ENCODE results near the gene MRPL2.

MRPL2 gene

DNA sequence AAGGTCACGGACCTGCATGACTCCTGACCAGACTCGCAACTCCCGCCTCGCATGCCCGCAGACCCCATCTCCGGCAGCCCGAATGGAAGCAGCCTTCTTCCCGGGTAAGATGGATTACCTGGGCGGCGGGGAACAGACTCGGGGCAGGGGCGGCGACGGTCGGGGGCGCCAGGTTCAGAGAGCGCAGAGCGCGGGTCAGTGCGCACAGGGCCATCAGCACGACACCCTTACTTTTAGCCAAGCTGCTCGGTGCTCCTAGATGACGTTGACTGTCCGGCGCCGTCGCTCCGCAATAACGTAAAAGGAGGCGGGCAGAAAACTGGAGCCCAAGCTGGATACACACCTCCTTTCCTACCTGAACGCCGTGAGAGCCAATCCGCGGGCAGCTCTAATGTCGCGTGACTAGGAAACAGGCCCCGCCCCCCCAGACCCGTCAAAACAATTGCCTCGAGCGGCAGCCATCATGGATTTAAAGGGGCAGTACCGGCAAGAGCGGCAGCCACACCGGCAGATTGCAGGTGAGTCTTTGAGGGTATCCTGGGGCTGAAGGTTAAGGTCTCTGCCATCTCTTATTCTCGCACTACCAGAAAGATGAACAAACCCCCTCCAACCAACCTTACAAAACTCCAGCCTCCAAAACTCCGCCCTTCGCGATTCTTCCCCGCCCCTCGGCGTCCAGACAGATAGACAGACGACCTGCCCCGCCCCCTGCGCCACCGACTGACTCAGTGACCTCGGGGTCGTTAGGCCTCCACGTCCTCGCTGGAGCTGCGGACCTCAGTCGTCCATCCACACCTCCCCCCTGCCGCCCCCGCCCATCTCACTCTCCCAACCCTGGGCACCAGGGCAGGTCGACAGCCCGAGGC, at the start of gene MRPL2, which contains the start of gene KLC4:
Gene MRPL2, minus strand, starts transcription at position 267 of the 866 bp plus-strand sequence. Its CDS starts 53 bp downstream, at position 214.
Gene KLC4, plus strand, starts transcription at position 464 of the 866 bp plus-strand sequence. CDS start 1,705 bp downstream, outside the sequence.
- no peak within 1 kb of the TSS for H2AFZ ChIP-seq (ENCODE audit: low read length)
- peaks cover 16% of the 10 kb centered on the region for H3K36me3 ChIP-seq (ENCODE audit: insufficient read depth, low read length)
- peak within 1 kb of the TSS; percentile 100 for H3K4me2 ChIP-seq (ENCODE audit: low read length)
- no peaks in the 10 kb centered on the region for H3K9me3 ChIP-seq (ENCODE audit: low read length)
- TF ChIP-seq, protein P1, sequence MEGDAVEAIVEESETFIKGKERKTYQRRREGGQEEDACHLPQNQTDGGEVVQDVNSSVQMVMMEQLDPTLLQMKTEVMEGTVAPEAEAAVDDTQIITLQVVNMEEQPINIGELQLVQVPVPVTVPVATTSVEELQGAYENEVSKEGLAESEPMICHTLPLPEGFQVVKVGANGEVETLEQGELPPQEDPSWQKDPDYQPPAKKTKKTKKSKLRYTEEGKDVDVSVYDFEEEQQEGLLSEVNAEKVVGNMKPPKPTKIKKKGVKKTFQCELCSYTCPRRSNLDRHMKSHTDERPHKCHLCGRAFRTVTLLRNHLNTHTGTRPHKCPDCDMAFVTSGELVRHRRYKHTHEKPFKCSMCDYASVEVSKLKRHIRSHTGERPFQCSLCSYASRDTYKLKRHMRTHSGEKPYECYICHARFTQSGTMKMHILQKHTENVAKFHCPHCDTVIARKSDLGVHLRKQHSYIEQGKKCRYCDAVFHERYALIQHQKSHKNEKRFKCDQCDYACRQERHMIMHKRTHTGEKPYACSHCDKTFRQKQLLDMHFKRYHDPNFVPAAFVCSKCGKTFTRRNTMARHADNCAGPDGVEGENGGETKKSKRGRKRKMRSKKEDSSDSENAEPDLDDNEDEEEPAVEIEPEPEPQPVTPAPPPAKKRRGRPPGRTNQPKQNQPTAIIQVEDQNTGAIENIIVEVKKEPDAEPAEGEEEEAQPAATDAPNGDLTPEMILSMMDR (IDR thresholded peaks at IDR 0.05; ENCODE audit: low read length), result no peak
- no peak for TF ChIP-seq EZH2 (IDR thresholded peaks at IDR 0.05; ENCODE audit: borderline replicate concordance, low read length)
- no peaks in the 10 kb centered on the region for H3K27me3 ChIP-seq (ENCODE audit: insufficient read depth, low read length)
- H3K27ac ChIP-seq (ENCODE audit: low read depth, low read length, poor library complexity, severe bottlenecking), result peak within 1 kb of the TSS; percentile 63
- H3K9ac ChIP-seq (ENCODE audit: low read length), result peak within 1 kb of the TSS; percentile 97
- H3F3A ChIP-seq (ENCODE audit: insufficient read depth, low read length), result no peaks in the 10 kb centered on the region
- H3K4me1 ChIP-seq (ENCODE audit: insufficient read depth, low read length, severe bottlenecking), result peaks cover 23% of the 10 kb centered on the region
- H4K20me1 ChIP-seq (ENCODE audit: insufficient read depth, low read length), result no peaks in the 10 kb centered on the region
- peaks cover 12% of the 10 kb centered on the region for H3K79me2 ChIP-seq (ENCODE audit: insufficient read depth, low read length)
- H3K9me2 ChIP-seq (ENCODE audit: low read depth, low read length), result no peaks in the 10 kb centered on the region
- peak within 1 kb of the TSS; percentile 96 for H3K4me3 ChIP-seq (ENCODE audit: low read depth, low read length, poor library complexity, severe bottlenecking)

DNA sequence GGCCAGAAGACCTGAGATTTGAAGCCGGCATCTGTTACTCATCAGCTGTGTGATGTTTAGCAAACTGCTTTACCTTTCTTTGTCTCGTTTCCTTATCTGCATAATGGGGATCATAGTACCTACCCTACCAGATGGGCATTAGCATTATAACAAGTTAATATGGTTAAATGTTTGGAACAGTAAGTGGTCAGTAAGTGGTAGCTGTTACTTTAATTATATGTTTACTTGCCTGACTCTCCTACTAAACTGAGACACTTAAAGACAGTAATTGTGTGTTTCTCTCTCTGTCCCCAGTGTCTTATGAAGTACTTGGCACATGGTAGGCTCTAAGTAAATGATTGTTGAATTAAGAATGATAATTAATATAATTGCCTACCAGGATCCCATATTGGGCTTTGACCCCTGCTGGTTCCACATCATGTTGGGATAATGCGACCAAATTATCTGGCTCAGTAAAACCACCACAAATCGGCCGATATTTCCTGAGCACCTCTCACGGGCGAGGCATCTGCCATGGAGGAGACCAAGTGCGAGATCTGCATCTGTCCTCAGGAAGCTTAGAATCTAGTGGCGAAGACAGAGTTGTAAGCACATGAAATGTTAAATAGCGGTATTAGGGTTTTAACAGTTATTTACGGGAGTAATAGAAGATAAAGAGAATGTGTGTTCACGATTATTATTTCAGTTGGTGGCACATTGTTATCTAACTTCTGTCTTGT, 48.3 kb upstream of the MRPL2 start:
- TF ChIP-seq, protein P1 (IDR thresholded peaks at IDR 0.05; ENCODE audit: low read length), result no peak
- no peak for TF ChIP-seq EZH2 (IDR thresholded peaks at IDR 0.05; ENCODE audit: borderline replicate concordance, low read length)
- H3K4me1 ChIP-seq (ENCODE audit: insufficient read depth, low read length, severe bottlenecking), result no peaks in the 10 kb centered on the region
- H3K9me3 ChIP-seq (ENCODE audit: low read length), result no peaks in the 10 kb centered on the region
- no peaks in the 10 kb centered on the region for H3K36me3 ChIP-seq (ENCODE audit: insufficient read depth, low read length)
- no peak overlapping the region for H3K4me2 ChIP-seq (ENCODE audit: low read length)
- H4K20me1 ChIP-seq (ENCODE audit: insufficient read depth, low read length), result no peaks in the 10 kb centered on the region
- H2AFZ ChIP-seq (ENCODE audit: low read length), result no peak overlapping the region
- no peaks in the 10 kb centered on the region for H3K79me2 ChIP-seq (ENCODE audit: insufficient read depth, low read length)
- H3K4me3 ChIP-seq (ENCODE audit: low read depth, low read length, poor library complexity, severe bottlenecking), result no peak overlapping the region
- no peak overlapping the region for H3K27ac ChIP-seq (ENCODE audit: low read depth, low read length, poor library complexity, severe bottlenecking)
- no peaks in the 10 kb centered on the region for H3K9me2 ChIP-seq (ENCODE audit: low read depth, low read length)
- no peak overlapping the region for H3K9ac ChIP-seq (ENCODE audit: low read length)
- H3F3A ChIP-seq (ENCODE audit: insufficient read depth, low read length), result no peaks in the 10 kb centered on the region; the same call in 1 of the 2 replicates
- H3K27me3 ChIP-seq (ENCODE audit: insufficient read depth, low read length), result 0 out of 2 replicates have a peak, but pooled peaks cover 4% of the 10 kb centered on the region

DNA sequence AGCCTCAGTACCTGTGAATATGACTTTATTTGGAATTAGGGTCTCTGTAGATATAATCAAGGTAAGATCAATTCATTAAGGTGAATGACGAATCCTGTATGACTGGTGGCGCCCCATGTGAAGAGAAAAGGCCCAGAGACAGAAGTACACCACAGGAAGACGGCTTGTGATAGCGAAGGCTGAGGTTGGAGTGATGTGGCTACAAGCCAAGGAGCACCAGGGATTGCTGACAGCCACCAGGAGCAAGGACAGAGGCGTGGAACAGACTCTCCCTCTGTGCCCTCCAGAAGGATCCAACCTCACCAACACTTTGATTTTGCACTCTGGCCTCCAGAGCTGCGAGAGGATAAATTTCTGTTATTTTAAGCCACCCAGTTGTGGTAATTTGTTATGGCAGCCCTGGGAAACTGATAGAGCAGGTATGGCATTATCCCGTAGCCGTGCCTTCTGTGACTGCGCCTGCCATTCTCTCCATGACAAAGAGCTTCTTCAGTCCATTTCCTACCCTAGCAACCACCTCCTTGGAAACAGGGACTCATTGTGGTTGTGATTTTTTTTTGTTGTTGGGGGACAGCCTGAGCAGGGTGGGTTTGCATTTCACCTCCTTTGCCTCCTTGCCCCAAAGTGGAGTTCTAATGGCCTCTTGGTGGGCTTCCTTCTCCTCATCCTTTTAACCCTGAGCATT, 46.4 kb upstream of the MRPL2 start:
- Histone ChIP-seq H3K4me3 (ENCODE audit: low read depth, low read length, poor library complexity, severe bottlenecking) (no peak overlapping the region), H3K79me2 (ENCODE audit: insufficient read depth, low read length) (no peaks in the 10 kb centered on the region), H3K27me3 (ENCODE audit: insufficient read depth, low read length) (0 out of 2 replicates have a peak, but pooled peaks cover 4% of the 10 kb centered on the region), H2AFZ (ENCODE audit: low read length) (no peak overlapping the region), H3K4me1 (ENCODE audit: insufficient read depth, low read length, severe bottlenecking) (no peaks in the 10 kb centered on the region), H3K4me2 (ENCODE audit: low read length) (no peak overlapping the region), H3F3A (ENCODE audit: insufficient read depth, low read length) (no peaks in the 10 kb centered on the region; the same call in 1 of the 2 replicates), H3K27ac (ENCODE audit: low read depth, low read length, poor library complexity, severe bottlenecking) (no peak overlapping the region), H3K9me3 (ENCODE audit: low read length) (no peaks in the 10 kb centered on the region), H3K9ac (ENCODE audit: low read length) (no peak overlapping the region), H3K36me3 (ENCODE audit: insufficient read depth, low read length) (no peaks in the 10 kb centered on the region), H3K9me2 (ENCODE audit: low read depth, low read length) (no peaks in the 10 kb centered on the region), H4K20me1 (ENCODE audit: insufficient read depth, low read length) (no peaks in the 10 kb centered on the region)
- TF ChIP-seq, protein P1 (IDR thresholded peaks at IDR 0.05; ENCODE audit: low read length), result no peak
- TF ChIP-seq EZH2 (IDR thresholded peaks at IDR 0.05; ENCODE audit: borderline replicate concordance, low read length), result no peak
